DMS 273 treated with DMSO at 0.1 percent for 48 hours (cell line): ENCODE data around the gene CLDN7.
"Not testable (repeated sequence)": the region's sequence is repeated elsewhere in the genome, so short reads cannot be mapped to it uniquely, and the experiment has no call there.

Source experiments
- DNase-seq: peaks from one replicate; lab custom pipeline; 2025; lab: John Stamatoyannopoulos, UW

CLDN7 gene

GRCh38 chr17:7253082-7253481 lies 9.2 kb downstream of the CLDN7 start:
- DNase-seq = no peak

- DNase-seq = peak; percentile 78
Measured at GRCh38 chr17:7252176-7253043, 9.9 kb downstream of the CLDN7 start, which contains the start of gene ELP5. Gene ELP5, plus strand, starts transcription at chr17:7252215. Its CDS starts 336 bp downstream, at chr17:7252551.

GRCh38 chr17:7251661-7252175 lies 10.6 kb downstream of the CLDN7 start, which contains the start of gene CTDNEP1:
Gene CTDNEP1, minus strand, starts transcription at chr17:7251734. Its CDS starts 438 bp downstream, at chr17:7251296.
- peak; percentile 88 for DNase-seq

GRCh38 chr17:7250695-7251627 lies 11.3 kb downstream of the CLDN7 start:
- no peak for DNase-seq

GRCh38 chr17:7249830-7250229 lies 12.4 kb downstream of the CLDN7 start:
- no peak for DNase-seq

GRCh38 chr17:7249214-7249613 lies 13.1 kb downstream of the CLDN7 start:
- DNase-seq = no peak

- no peak for DNase-seq
Measured at GRCh38 chr17:7248796-7249195, 13.5 kb downstream of the CLDN7 start.

- no peak for DNase-seq
Measured at GRCh38 chr17:7246779-7247178, 15.5 kb downstream of the CLDN7 start.

GRCh38 chr17:7243838-7244237 lies 18.4 kb downstream of the CLDN7 start:
- not testable (repeated sequence) for DNase-seq

- no peak for DNase-seq
Measured at GRCh38 chr17:7243453-7243729, 18.9 kb downstream of the CLDN7 start.

DNA sequence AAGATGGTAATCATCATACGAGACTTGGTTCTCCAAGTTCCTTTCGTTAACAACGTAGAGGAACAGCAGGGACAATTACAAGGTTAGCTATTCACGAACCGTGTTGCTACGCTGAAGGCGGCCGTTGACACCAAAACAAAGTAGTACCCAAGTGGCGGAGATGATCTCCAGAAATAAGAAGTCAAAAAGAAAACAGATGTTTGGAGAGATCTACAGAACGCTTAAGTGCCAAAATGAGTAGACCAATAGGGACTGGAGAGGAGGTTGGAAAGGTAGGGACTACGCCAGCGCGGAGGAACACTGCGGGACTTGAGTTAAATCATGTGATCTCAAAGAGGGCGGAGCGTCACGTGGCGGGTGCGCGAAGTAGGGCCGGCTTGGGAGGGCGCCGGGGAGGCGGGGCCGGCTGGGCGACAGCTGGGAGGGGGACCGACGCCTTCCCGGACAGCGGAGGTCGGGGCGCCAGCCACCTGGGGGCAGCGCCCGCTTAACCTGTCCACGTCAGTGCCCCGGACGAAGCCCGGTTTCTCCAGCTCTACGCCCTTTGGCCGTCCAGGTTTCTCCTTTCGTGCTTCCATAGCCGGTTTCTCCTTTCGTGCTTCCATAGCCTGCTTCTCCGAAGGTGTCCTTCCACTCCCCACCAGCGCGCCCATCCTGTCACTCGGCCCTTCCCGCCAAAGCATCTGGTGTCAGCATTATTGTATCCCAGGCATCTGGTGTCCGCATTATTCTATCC lies 19.4 kb downstream of the CLDN7 start:
- DNase-seq = peak; percentile 83

DNA sequence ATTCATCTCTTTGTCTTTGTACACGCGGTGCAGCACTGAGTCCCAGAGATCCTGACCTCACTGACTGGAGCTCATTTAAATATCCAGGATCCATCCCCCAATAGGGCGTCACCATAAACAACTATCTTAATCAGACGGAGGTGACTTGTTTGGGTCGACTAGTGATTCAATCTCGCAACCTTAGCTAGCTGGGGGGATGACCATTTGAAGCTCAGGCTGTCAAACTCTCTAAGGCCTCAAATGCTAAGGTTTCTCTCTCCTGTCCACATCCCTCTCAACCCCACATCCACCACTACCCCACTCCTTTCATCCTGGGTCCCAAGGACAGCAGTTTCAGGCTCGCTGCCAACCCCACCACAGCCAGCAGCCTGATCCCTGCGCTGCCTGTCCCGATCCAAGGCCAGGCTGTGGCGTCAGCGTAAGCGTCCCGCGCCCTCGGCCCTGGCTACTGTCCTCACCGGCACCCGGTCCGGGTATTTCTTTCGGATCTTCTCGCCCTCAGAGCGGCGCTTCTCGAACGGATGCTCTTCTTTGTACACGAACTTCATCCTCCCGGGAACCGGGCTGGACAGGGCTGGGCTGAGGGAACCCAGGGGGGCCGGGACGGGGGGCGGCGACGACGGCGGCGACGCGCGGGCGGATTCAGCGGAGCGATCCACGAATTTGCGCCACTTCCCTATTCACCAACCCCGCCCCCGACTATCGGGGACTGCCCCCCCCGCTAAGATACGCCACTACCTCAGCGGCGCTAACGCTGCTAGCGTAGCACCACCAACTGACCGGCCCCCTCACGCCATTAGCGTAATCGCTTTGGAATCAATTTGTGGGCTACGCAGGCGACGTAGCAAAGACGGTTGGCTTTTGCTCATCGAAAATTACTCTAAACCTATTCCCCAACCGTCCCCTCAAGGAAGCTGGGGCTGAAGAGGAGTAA lies 20.2 kb downstream of the CLDN7 start, which contains the start of gene GABARAP:
GABARAP (minus strand) TSS at position 667 of the 934 bp plus-strand sequence; CDS start at position 548, 119 bp downstream.
- peak; percentile 63 for DNase-seq

- no peak for DNase-seq
Measured at GRCh38 chr17:7241090-7241733, 21.1 kb downstream of the CLDN7 start.

DNA sequence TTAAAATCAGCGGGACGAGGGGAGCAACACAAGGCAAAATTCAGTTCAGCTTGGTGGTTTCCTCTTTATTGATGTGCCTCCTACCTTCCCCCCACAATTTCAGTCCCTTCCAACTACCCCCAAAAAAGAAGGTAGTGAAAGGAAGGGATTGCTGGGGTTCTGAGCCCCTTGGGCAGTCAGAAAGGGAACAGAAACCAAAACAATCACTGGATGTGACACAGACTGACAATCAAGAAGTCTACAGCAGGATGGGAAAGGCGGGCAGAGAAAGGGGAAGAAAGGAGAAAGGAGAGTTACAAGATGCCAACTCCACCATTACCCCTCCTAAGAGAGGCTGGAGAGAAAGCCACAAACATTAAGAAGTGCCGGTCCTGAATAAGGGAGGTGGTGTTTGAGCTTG lies 21.9 kb downstream of the CLDN7 start:
- no peak for DNase-seq

DNA sequence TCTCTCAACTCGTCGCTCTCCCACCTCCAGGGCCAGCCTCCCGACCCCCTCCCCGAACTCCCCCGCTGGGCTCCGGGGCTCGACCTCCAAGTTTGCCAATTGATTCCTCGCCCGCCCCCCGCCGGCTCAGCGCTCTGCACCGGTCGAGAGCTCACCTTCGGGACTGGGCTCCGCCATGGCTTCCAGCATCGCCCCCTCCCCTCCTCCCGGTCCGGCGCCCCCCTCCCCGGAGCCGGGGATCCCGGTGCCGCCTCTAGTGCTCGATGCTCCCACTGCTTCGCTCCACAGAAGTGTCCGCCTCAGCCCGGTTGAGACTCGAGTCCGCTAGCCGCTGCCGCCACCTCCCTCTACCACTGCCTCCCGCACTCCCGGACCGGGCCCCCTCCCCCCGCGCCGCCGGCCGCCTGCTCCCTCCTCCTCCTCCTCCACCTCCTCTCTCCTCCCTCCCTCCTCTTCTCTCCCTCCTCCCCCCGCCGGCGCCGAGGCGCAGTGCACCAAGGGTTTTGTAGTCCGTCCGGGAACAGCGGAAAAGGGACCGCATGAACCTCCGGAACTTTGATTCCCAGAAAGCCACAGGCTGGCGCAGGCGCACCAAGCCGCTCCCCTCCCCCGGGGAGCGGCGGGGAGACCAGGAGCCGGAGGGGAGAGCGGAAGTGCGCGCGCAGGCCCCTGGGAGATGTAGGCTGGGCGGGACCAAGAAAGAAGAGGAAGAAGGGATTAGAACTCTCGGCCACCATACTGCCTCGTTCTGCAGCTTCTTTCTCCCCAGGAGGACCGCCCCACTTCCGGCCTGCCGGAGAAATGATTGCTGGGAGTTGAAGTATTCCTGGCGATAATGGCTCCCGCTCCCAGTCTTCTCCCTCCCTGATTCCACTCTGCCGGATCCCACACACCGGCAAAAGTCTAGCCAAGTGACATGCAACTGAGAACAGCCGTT lies 22.9 kb downstream of the CLDN7 start, which contains the start of gene PHF23:
PHF23 (minus strand) TSS at position 367 of the 937 bp plus-strand sequence; CDS start at position 189, 178 bp downstream.
- DNase-seq = peak; percentile 96

DNA sequence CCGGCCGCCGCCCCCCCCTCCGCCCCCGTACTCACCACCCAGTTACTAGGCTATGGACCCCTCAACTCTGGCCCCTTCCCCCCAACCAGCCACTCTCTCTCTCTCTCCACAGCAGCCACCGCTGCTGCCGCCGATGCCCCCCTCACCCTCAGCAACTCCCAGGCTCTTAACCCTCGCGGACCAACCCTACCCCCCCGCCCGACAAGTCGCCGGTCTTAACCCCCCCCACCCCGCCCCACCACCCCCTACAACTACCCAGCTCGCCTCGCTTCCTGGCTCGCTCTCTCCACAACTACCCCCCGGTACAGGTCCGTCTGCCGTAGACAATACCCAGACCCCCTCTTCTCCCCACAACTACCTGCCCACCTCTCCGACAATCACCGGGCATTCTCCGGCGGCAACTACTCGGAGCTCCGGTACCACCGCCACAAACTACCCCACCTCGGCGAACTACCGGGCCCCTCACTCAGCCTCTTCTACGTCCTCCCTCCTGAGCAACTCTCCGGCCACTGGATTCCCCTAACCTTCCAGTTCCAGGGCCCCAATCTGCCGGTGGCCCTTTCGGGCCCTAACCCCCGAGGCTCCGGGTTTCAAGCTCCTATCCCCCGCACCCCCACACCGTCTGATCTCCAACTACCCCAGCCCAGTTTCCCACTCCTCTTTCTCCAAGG lies 23.7 kb downstream of the CLDN7 start:
- no peak for DNase-seq

- no peak for DNase-seq
Measured at GRCh38 chr17:7237761-7238419, 24.4 kb downstream of the CLDN7 start.
